Smooth muscle cell (in vitro differentiated cells): ENCODE measurements around the gene RARA. TPM values are rescaled to one million over a fixed set of nuclear protein-coding genes. Genes with fewer than 3 reads are reported as not detected.

ENCODE experiments used
- DNase-seq: peaks from one replicate; lab custom pipeline; 2025; ENCODE audit not compliant: unreplicated experiment; lab: John Stamatoyannopoulos, UW
- H2AFZ ChIP-seq: fragments of 200-600 bp; sonication (generic); 2 replicates; pipeline ENCODE4 v1.6.0; 2016; ENCODE audit warnings: antibody characterized with exemption, low read depth, mild to moderate bottlenecking
- H3F3A ChIP-seq: fragments of 200-600 bp; sonication (generic); 2 replicates; pipeline ENCODE4 v1.6.0; 2017; ENCODE audit warnings: antibody characterized with exemption, low read depth
- H3K27ac ChIP-seq: fragments of 200-600 bp; sonication (generic); 2 replicates; pipeline ENCODE4 v1.5.1; 2016; ENCODE audit warnings: low read depth, mild to moderate bottlenecking
- H3K27me3 ChIP-seq: fragments of 200-600 bp; sonication (generic); 2 replicates; pipeline ENCODE4 v1.6.1; 2016; ENCODE audit warnings: low read depth, mild to moderate bottlenecking
- H3K36me3 ChIP-seq: fragments of 200-600 bp; sonication (generic); 2 replicates; pipeline ENCODE4 v1.5.1; 2016; ENCODE audit warnings: low read depth
- H3K4me1 ChIP-seq: fragments of 200-600 bp; sonication (generic); 2 replicates; pipeline ENCODE4 v1.5.1; 2016; ENCODE audit warnings: low read depth
- H3K4me2 ChIP-seq: fragments of 200-600 bp; sonication (generic); 2 replicates; pipeline ENCODE4 v1.6.0; 2016; ENCODE audit warnings: mild to moderate bottlenecking
- H3K4me3 ChIP-seq: fragments of 200-600 bp; sonication (generic); 2 replicates; pipeline ENCODE4 v1.5.1; 2016; ENCODE audit warnings: mild to moderate bottlenecking
- H3K79me2 ChIP-seq: fragments of 200-600 bp; sonication (generic); 2 replicates; pipeline ENCODE4 v1.6.0; 2016; ENCODE audit warnings: low read depth, mild to moderate bottlenecking
- H3K9ac ChIP-seq: fragments of 200-600 bp; sonication (generic); 2 replicates; pipeline ENCODE4 v1.6.0; 2016; ENCODE audit warnings: low read depth
- H3K9me3 ChIP-seq: fragments of 200-600 bp; sonication (generic); replicated peaks from 2 replicates; pipeline ENCODE4 v1.5.1; 2016; ENCODE audit warnings: low read depth
- H4K20me1 ChIP-seq: fragments of 200-600 bp; sonication (generic); 2 replicates; pipeline ENCODE4 v1.6.0; 2016; ENCODE audit warnings: low read depth
- CTCF ChIP-seq: fragments of 200-600 bp; sonication (generic); IDR thresholded peaks from 2 replicates; pipeline ENCODE4 v1.5.1; 2017; ENCODE audit warnings: borderline replicate concordance, mild to moderate bottlenecking, antibody characterized with exemption; ENCODE audit not compliant: insufficient read depth, poor library complexity, severe bottlenecking
- WGBS: methylation state at CpG from one replicate; pipeline ENCODE4 v1.1.7; 2016; ENCODE audit warnings: low lambda C conversion rate; 5-methylcytosine and 5-hydroxymethylcytosine counted together
- polyA plus RNA-seq: library from polyadenylated mRNA; unstranded; fragments of >200 nt; fragmentation: Nextera tagmentation; extraction: Ambion mirVana; gene quantifications from 2 replicates; pipeline ENCODE4 v1.2.1, GENCODE V29; 2016
- total RNA-seq: library from RNA; depleted of rRNA; stranded (reverse); fragments of >200 nt; gene quantifications from 2 replicates; pipeline ENCODE4 v1.2.3, GENCODE V29; 2014

The RARA gene
- total and polyA plus RNA-seq, 2 experiments from 2014 or later = 22.1 to 22.5 TPM

- no peaks in the 10 kb centered on the region for H3K27me3 ChIP-seq
- H4K20me1 ChIP-seq = peaks cover 7% of the 10 kb centered on the region
- no peak overlapping the region for H2AFZ ChIP-seq
- peak overlapping the region; percentile 42 for H3K9ac ChIP-seq
- TF ChIP-seq CTCF = no peak
- H3K27ac ChIP-seq = peak overlapping the region; percentile 78
- peaks cover 55% of the 10 kb centered on the region for H3K4me1 ChIP-seq
- no peaks in the 10 kb centered on the region for H3K9me3 ChIP-seq
- H3K79me2 ChIP-seq = peaks cover 14% of the 10 kb centered on the region
- 10% methylated on average over 10 of the region's 10 CpGs for WGBS
- H3K36me3 ChIP-seq = no peaks in the 10 kb centered on the region
- peak overlapping the region; percentile 80 for H3K4me2 ChIP-seq
- peaks cover 31% of the 10 kb centered on the region for H3F3A ChIP-seq
- DNase-seq = no peak
- H3K4me3 ChIP-seq = peak overlapping the region; percentile 14
Measured at GRCh38 chr17:40307001-40307730, 1.8 kb upstream of the RARA start.

GRCh38 chr17:40307740-40308239 lies 1.2 kb upstream of the RARA start:
- WGBS = 10% methylated on average over 3 of the region's 3 CpGs
- Histone ChIP-seq H3K9ac (no peak overlapping the region), H3K4me1 (peaks cover 55% of the 10 kb centered on the region), H3K79me2 (peaks cover 14% of the 10 kb centered on the region), H3K4me2 (peak overlapping the region; percentile 80), H3K36me3 (no peaks in the 10 kb centered on the region), H3K27me3 (no peaks in the 10 kb centered on the region), H4K20me1 (peaks cover 7% of the 10 kb centered on the region), H3F3A (peaks cover 26% of the 10 kb centered on the region), H3K9me3 (no peaks in the 10 kb centered on the region), H3K4me3 (peak overlapping the region; percentile 14), H2AFZ (no peak overlapping the region), H3K27ac (peak overlapping the region; percentile 78)
- no peak for TF ChIP-seq CTCF
- no peak for DNase-seq

DNA sequence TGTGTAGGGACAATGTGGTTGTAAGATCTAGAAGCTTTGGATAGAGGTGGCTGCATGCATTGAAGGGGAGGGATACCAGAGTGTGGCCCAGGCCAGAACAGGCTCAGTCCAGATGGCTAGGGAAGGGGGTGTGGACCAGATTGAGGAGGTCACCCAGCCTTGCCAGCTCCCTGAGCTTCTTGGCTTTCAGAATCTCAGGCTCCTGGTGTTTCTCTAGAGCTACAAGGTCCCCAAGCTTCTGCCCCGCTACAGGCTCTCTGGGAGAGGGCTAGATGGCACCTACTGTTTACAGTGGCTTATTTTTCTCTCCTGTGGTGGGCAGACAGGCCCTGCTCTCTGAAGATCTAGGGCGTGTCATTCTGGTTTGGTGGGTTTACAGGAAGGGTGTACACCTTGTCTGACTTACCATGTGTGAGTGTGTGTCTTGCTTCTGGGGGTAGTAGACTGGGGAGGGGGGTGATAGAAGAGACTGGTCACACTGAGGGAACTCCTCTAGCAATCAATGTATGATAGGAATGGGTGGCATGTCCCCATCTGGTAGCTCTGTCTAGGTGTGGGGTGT lies 1.1 kb downstream of the RARA start:
- H4K20me1 ChIP-seq = no peaks in the 10 kb centered on the region
- H3F3A ChIP-seq = peaks cover 15% of the 10 kb centered on the region
- TF ChIP-seq CTCF = no peak
- no peaks in the 10 kb centered on the region for H3K27me3 ChIP-seq
- DNase-seq = no peak
- H3K9ac ChIP-seq = no peak overlapping the region
- H3K27ac ChIP-seq = no peak overlapping the region
- H3K4me1 ChIP-seq = peaks cover 65% of the 10 kb centered on the region
- peak overlapping the region; percentile 90 for H3K4me2 ChIP-seq
- no peaks in the 10 kb centered on the region for H3K36me3 ChIP-seq
- H2AFZ ChIP-seq = no peak overlapping the region
- 71% methylated on average over 2 of the region's 2 CpGs for WGBS
- H3K79me2 ChIP-seq = peaks cover 14% of the 10 kb centered on the region
- H3K4me3 ChIP-seq = peak overlapping the region; percentile 72
- no peaks in the 10 kb centered on the region for H3K9me3 ChIP-seq
